Neutrophil (primary cell): ENCODE results near the gene CROCC2.

ENCODE experiments used
- H3K27ac ChIP-seq: fragments of 200-600 bp; sonication (generic); 2 replicates; pipeline ENCODE4 v1.5.1; 2016; ENCODE audit warnings: mild to moderate bottlenecking, moderate library complexity
- H3K27me3 ChIP-seq: fragments of 200-600 bp; sonication (generic); 2 replicates; pipeline ENCODE4 v1.6.0; 2016; ENCODE audit warnings: mild to moderate bottlenecking
- H3K36me3 ChIP-seq: fragments of 200-600 bp; sonication (generic); 2 replicates; pipeline ENCODE4 v1.5.1; 2017
- H3K4me1 ChIP-seq, 2 experiments: fragments of 200-600 bp in 1 of 2; sonication (generic) in 1 of 2; 1 replicate in 1 of 2; 2 replicates in 1 of 2; pipeline versions ENCODE4 v1.5.1 to v1.6.1; 2013 to 2016; ENCODE audit warnings: low read depth in 1 of 2, low read length in 1 of 2, mild to moderate bottlenecking in 1 of 2, moderate library complexity in 1 of 2; ENCODE audit not compliant: control insufficient read depth in 1 of 2, insufficient read depth in 1 of 2
- H3K4me3 ChIP-seq, 2 experiments: fragments of 200-600 bp in 1 of 2; sonication (generic) in 1 of 2; 1 replicate in 1 of 2; 2 replicates in 1 of 2; pipeline ENCODE4 v1.5.1; 2013 to 2016; ENCODE audit warnings: low read depth in 1 of 2, low read length in 1 of 2, mild to moderate bottlenecking in 1 of 2, moderate library complexity in 1 of 2
- H3K9me3 ChIP-seq: fragments of 200-600 bp; sonication (generic); 2 replicates; pipeline ENCODE4 v1.5.1; 2016
- CTCF ChIP-seq: fragments of 200-600 bp; sonication (generic); IDR thresholded peaks from 2 replicates; pipeline ENCODE4 v1.5.1; 2016; ENCODE audit warnings: antibody characterized with exemption

CROCC2 gene

DNA sequence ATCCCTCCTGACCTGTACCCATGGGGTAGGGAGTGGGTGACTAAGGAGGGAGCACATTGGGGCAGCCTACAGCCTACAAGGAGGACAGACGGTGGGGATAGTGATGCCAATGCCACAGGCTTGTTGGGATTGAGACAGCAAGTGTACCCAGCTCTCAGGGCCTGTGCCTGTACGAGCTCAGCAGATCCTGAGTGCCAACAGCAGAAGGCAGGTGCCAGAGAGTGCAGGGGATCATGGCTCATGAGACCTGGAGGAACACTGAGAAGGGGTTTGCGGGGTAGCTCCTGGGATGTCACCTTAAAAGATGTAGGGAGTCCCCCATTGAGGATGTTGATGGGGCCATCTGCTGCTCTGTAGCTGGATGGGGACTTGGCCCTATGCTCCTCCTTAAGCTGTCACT is 82.0 kb downstream of the CROCC2 start:
- Histone ChIP-seq H3K4me1 (no peaks in the 10 kb centered on the region), H3K9me3 (no peaks in the 10 kb centered on the region), H3K36me3 (no peaks in the 10 kb centered on the region), H3K27ac (no peak overlapping the region), H3K4me3 (no peak overlapping the region), H3K27me3 (peaks cover 28% of the 10 kb centered on the region)
- no peak for TF ChIP-seq CTCF

GRCh38 chr2:240988571-240989271 is 82.6 kb downstream of the CROCC2 start:
- Histone ChIP-seq H3K36me3 (no peaks in the 10 kb centered on the region), H3K27ac (no peak overlapping the region), H3K27me3 (peaks cover 28% of the 10 kb centered on the region), H3K4me3 (no peak overlapping the region), H3K9me3 (no peaks in the 10 kb centered on the region), H3K4me1 (no peaks in the 10 kb centered on the region)
- no peak for TF ChIP-seq CTCF

DNA sequence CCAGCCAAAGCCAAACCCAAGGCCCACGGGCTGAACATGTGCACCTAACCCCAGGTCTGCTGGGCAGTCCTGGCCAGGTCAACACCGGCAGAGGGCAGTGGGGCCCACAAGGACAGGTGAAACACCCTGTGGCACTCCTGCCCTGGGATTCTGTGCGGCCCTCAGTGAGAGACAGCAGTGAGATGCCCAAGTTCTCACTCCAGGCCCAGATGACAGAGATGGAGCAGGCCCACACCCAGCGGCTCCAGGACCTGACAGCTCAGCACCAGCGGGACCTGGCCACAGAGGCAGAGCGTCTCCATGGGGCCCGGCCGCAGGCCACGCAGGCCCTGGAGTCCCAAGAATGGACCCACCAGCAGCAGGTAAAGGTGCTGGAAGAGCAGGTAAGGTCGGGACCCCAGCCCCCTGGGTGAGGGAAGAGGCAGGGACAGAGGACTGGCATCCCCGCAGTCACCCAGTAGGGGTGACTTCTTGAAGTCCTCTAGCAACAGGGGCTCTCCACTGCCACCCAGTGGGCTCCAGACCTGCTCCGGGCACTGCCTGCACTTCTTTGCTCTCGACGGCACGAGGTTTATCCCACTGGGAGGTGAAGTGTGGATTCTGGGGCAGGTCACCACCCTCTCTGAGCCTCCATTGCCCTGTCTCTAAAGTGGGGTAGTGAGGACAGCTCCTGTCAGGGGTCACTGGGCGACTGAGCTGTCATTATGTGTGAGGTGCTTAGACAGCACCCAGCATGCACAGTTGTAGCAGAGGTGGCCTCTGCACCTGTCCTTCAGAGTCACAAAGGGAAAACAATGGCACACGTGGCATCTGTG is 83.5 kb downstream of the CROCC2 start:
- H3K9me3 ChIP-seq = no peaks in the 10 kb centered on the region
- H3K27me3 ChIP-seq = peaks cover 31% of the 10 kb centered on the region
- TF ChIP-seq CTCF = no peak
- no peaks in the 10 kb centered on the region for H3K4me1 ChIP-seq
- no peak overlapping the region for H3K4me3 ChIP-seq
- H3K27ac ChIP-seq = no peak overlapping the region
- H3K36me3 ChIP-seq = no peaks in the 10 kb centered on the region

GRCh38 chr2:240990266-240990529 is 84.1 kb downstream of the CROCC2 start:
- Histone ChIP-seq H3K9me3 (no peaks in the 10 kb centered on the region), H3K36me3 (no peaks in the 10 kb centered on the region), H3K27ac (no peak overlapping the region), H3K4me1 (no peaks in the 10 kb centered on the region), H3K27me3 (peaks cover 37% of the 10 kb centered on the region), H3K4me3 (no peak overlapping the region)
- TF ChIP-seq CTCF = no peak

DNA sequence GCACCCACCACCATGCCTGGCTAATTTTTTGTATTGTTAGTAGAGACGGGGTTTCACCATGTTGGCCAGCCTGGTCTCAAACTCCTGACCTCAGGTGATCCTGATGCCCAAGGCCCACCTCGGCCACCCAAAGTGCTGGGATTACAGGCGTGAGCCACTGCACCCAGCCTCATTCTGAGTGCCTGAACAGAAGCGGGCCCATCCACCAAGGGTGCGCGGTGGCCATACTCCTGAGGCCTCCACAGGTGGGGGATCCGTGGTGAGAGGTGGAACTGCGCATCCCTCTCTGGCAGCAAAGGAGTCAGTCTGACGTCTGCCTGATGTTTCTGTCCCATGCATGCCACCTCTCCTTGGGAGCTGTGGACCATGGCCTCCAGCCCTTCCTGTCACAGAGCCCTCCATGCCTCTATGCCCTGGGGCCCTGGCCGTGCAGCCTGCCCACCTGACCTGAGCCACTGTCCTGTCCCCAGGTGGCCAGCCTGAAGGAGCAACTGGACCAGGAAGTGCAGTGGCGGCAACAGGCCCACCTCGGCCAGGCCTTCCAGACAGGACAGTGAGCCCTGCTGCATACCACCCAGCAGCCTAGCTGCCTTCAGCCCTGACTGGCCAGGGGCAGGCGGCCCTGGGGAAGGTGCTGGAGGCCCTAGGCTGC is 84.7 kb downstream of the CROCC2 start:
- H3K36me3 ChIP-seq = no peaks in the 10 kb centered on the region
- H3K27me3 ChIP-seq = peaks cover 43% of the 10 kb centered on the region
- no peaks in the 10 kb centered on the region for H3K4me1 ChIP-seq
- H3K4me3 ChIP-seq = no peak overlapping the region
- no peak for TF ChIP-seq CTCF
- no peaks in the 10 kb centered on the region for H3K9me3 ChIP-seq
- no peak overlapping the region for H3K27ac ChIP-seq
